Neural cell (in vitro differentiated cells): ENCODE results near the gene TLE1. TPM values are rescaled to one million over a fixed set of nuclear protein-coding genes. Genes with fewer than 3 reads are reported as not detected.

Experiments used
- H2AFZ ChIP-seq: fragments of 200-600, 300-800 bp; sonication (generic), shearing (Covaris generic); 2 replicates; pipeline ENCODE4 v1.6.0; 2014; ENCODE audit warnings: low read depth, mild to moderate bottlenecking, antibody characterized with exemption, low read length, moderate library complexity
- H3F3A ChIP-seq: fragments of 200-600 bp; shearing (Covaris generic); 2 replicates; pipeline ENCODE4 v1.6.1; 2016; ENCODE audit warnings: mild to moderate bottlenecking, moderate library complexity, mixed read lengths, antibody characterized with exemption, low read length; ENCODE audit not compliant: insufficient read depth, poor library complexity, severe bottlenecking
- H3K27ac ChIP-seq: fragments of 200-600, 300-800 bp; sonication (generic), shearing (Covaris generic); 2 replicates; pipeline ENCODE4 v1.5.1; 2014; ENCODE audit warnings: mild to moderate bottlenecking, low read length, moderate library complexity
- H3K27me3 ChIP-seq: fragments of 300-800, 200-600 bp; sonication (generic), shearing (Covaris generic); 2 replicates; pipeline ENCODE4 v1.6.0; 2014; ENCODE audit warnings: mild to moderate bottlenecking, low read depth, low read length, moderate library complexity; ENCODE audit not compliant: insufficient read depth
- H3K36me3 ChIP-seq: fragments of 300-800, 200-600 bp; sonication (generic), shearing (Covaris generic); 2 replicates; pipeline ENCODE4 v1.5.1; 2014; ENCODE audit warnings: mild to moderate bottlenecking, antibody characterized with exemption, low read length, moderate library complexity; ENCODE audit not compliant: insufficient read depth
- H3K4me2 ChIP-seq: fragments of 300-800, 200-600 bp; sonication (generic), shearing (Covaris generic); 2 replicates; pipeline ENCODE4 v1.6.0; 2014; ENCODE audit warnings: mild to moderate bottlenecking, low read length
- H3K4me3 ChIP-seq: fragments of 300-800, 200-600 bp; sonication (generic), shearing (Covaris generic); 2 replicates; pipeline ENCODE4 v1.5.1; 2014; ENCODE audit warnings: mild to moderate bottlenecking, low read length, moderate library complexity
- H3K79me2 ChIP-seq: fragments of 200-600 bp; shearing (Covaris generic); replicated peaks from 2 replicates; pipeline ENCODE4 v1.6.0; 2014; ENCODE audit warnings: mild to moderate bottlenecking, low read length, moderate library complexity; ENCODE audit not compliant: insufficient read depth
- H3K9ac ChIP-seq: fragments of 300-800, 200-600 bp; sonication (generic), shearing (Covaris generic); 2 replicates; pipeline ENCODE4 v1.6.1; 2016; ENCODE audit warnings: mild to moderate bottlenecking, low read length, mixed read lengths
- H3K9me2 ChIP-seq: fragments of 200-600 bp; shearing (Covaris generic); 2 replicates; pipeline ENCODE4 v1.6.1; 2016; ENCODE audit warnings: mild to moderate bottlenecking, low read length, mixed read lengths; ENCODE audit not compliant: insufficient read depth
- H3K9me3 ChIP-seq: fragments of 200-600, 300-800 bp; sonication (generic), shearing (Covaris generic); 2 replicates; pipeline ENCODE4 v1.6.1; 2016; ENCODE audit warnings: mild to moderate bottlenecking, mixed run types, low read length, moderate library complexity, mixed read lengths
- H4K20me1 ChIP-seq: fragments of 200-600 bp; shearing (Covaris generic); 2 replicates; pipeline ENCODE4 v1.6.1; 2016; ENCODE audit warnings: mild to moderate bottlenecking, mixed run types; ENCODE audit not compliant: insufficient read depth
- CTCF ChIP-seq: fragments of 450-650 bp; IDR thresholded peaks from 2 replicates; pipeline ENCODE4 v1.5.1; 2014; ENCODE audit warnings: antibody characterized with exemption, mild to moderate bottlenecking, moderate library complexity; ENCODE audit not compliant: poor library complexity, severe bottlenecking
- EP300 ChIP-seq: fragments of 450-650 bp; conservative IDR thresholded peaks from 2 replicates; pipeline ENCODE4 v1.6.1; 2014; ENCODE audit warnings: antibody characterized with exemption, mild to moderate bottlenecking, moderate library complexity; ENCODE audit not compliant: poor library complexity, severe bottlenecking
- EZH2 ChIP-seq: fragments of 200-600, 300-800 bp; shearing (Covaris generic), sonication (generic); IDR thresholded peaks from 2 replicates; pipeline ENCODE4 v1.6.1; 2014; ENCODE audit warnings: antibody characterized with exemption, low read length, borderline replicate concordance, mild to moderate bottlenecking; ENCODE audit not compliant: insufficient read depth, poor library complexity, severe bottlenecking
- MXI1 ChIP-seq: fragments of 450-650 bp; conservative IDR thresholded peaks from 2 replicates; pipeline ENCODE4 v1.6.1; 2014; ENCODE audit warnings: antibody characterized with exemption, mild to moderate bottlenecking; ENCODE audit not compliant: poor library complexity, severe bottlenecking
- POLR2AphosphoS5 ChIP-seq: IDR thresholded peaks from 2 replicates; pipeline ENCODE4 v1.6.1; 2012
- RAD21 ChIP-seq: fragments of 450-650 bp; conservative IDR thresholded peaks from 2 replicates; pipeline ENCODE4 v1.6.1; 2014; ENCODE audit warnings: antibody characterized with exemption, mild to moderate bottlenecking, moderate library complexity
- REST ChIP-seq: IDR thresholded peaks from 2 replicates; pipeline ENCODE4 v1.6.1; 2012; ENCODE audit warnings: borderline replicate concordance
- SMC3 ChIP-seq: fragments of 450-650 bp; conservative IDR thresholded peaks from 2 replicates; pipeline ENCODE4 v1.6.1; 2014; ENCODE audit warnings: antibody characterized with exemption, mild to moderate bottlenecking, moderate library complexity; ENCODE audit not compliant: poor library complexity
- TAF1 ChIP-seq: IDR thresholded peaks from 2 replicates; pipeline ENCODE4 v1.6.1; 2012; ENCODE audit warnings: low read depth
- polyA plus RNA-seq: library from polyadenylated mRNA; depleted of rRNA; stranded (reverse); fragments of >200 nt; gene quantifications from 2 replicates; pipeline ENCODE4 v1.2.3, GENCODE V29; 2014

Gene TLE1
- polyA plus RNA-seq, 1 donor from 2014 or later: 93.6 TPM

GRCh38 chr9:81671880-81672280 lies 17.5 kb downstream of the TLE1 start:
- Histone ChIP-seq H4K20me1 (no peaks in the 10 kb centered on the region), H3K27me3 (no peaks in the 10 kb centered on the region), H3K9me3 (no peaks in the 10 kb centered on the region), H2AFZ (no peak overlapping the region), H3K27ac (no peak overlapping the region), H3K4me3 (no peak overlapping the region), H3F3A (no peaks in the 10 kb centered on the region), H3K9ac (no peak overlapping the region), H3K79me2 (peaks cover 95% of the 10 kb centered on the region), H3K4me2 (no peak overlapping the region), H3K36me3 (no peaks in the 10 kb centered on the region), H3K9me2 (no peaks in the 10 kb centered on the region)
- TF ChIP-seq POLR2AphosphoS5 (no peak), EP300 (no peak), RAD21 (no peak), MXI1 (no peak), EZH2 (no peak), TAF1 (no peak), SMC3 (no peak), REST (no peak), CTCF (no peak)

- no peak overlapping the region for H3K27ac ChIP-seq
- H3K9me3 ChIP-seq: no peaks in the 10 kb centered on the region
- H3K27me3 ChIP-seq: no peaks in the 10 kb centered on the region
- no peak overlapping the region for H2AFZ ChIP-seq
- no peaks in the 10 kb centered on the region for H3K36me3 ChIP-seq
- H3F3A ChIP-seq: no peaks in the 10 kb centered on the region
- no peaks in the 10 kb centered on the region for H3K9me2 ChIP-seq
- no peak overlapping the region for H3K9ac ChIP-seq
- peaks cover 76% of the 10 kb centered on the region for H3K79me2 ChIP-seq
- TF ChIP-seq CTCF (no peak), TAF1 (no peak), POLR2AphosphoS5 (no peak), EP300 (no peak), SMC3 (no peak), EZH2 (no peak), RAD21 (no peak), REST (no peak), MXI1 (no peak)
- H3K4me2 ChIP-seq: no peak overlapping the region
- no peaks in the 10 kb centered on the region for H4K20me1 ChIP-seq
- H3K4me3 ChIP-seq: no peak overlapping the region
These were observed 19.5 kb downstream of the TLE1 start for GRCh38 chr9:81669866-81670265.
